ENCODE results near the gene TP53BP1. TPM values are rescaled to one million over a fixed set of nuclear protein-coding genes. Genes with fewer than 3 reads are reported as not detected.

The TP53BP1 gene
- total and polyA plus RNA-seq, 12 donors: 11.2 to 35.2 (median 29.0) TPM

- ATAC-seq (peak in 1 of 8 donors; percentile 10), DNase-seq (no peak)
- Histone ChIP-seq H3K36me3 (peaks cover 0 to 47% (median 17%) of the 10 kb centered on the region in 9 donors), H3K4me3 (no peak overlapping the region), H3K9me3 (no peaks in the 10 kb centered on the region), H3K27me3 (no peaks in the 10 kb centered on the region), H3K4me1 (peaks cover 0 to 10% (median 0%) of the 10 kb centered on the region in 9 donors), H3K27ac (no peak overlapping the region)
- intact Hi-C loops (cut with DNase I): no loop called here
- 95 to 96% methylated on average over 15 of the region's 15 CpGs for WGBS, 2 donors
- TF ChIP-seq, protein P1, sequence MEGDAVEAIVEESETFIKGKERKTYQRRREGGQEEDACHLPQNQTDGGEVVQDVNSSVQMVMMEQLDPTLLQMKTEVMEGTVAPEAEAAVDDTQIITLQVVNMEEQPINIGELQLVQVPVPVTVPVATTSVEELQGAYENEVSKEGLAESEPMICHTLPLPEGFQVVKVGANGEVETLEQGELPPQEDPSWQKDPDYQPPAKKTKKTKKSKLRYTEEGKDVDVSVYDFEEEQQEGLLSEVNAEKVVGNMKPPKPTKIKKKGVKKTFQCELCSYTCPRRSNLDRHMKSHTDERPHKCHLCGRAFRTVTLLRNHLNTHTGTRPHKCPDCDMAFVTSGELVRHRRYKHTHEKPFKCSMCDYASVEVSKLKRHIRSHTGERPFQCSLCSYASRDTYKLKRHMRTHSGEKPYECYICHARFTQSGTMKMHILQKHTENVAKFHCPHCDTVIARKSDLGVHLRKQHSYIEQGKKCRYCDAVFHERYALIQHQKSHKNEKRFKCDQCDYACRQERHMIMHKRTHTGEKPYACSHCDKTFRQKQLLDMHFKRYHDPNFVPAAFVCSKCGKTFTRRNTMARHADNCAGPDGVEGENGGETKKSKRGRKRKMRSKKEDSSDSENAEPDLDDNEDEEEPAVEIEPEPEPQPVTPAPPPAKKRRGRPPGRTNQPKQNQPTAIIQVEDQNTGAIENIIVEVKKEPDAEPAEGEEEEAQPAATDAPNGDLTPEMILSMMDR (IDR thresholded peaks at IDR 0.05): no peak
Observed at GRCh38 chr15:43529141-43529540, 36.2 kb upstream of the TP53BP1 start.

GRCh38 chr15:43528542-43529007 lies 35.6 kb upstream of the TP53BP1 start:
- H3K9me3 ChIP-seq: no peaks in the 10 kb centered on the region
- TF ChIP-seq, protein P1 (IDR thresholded peaks at IDR 0.05): no peak
- H3K36me3 ChIP-seq: peaks cover 0 to 47% (median 19%) of the 10 kb centered on the region in 9 donors
- H3K27me3 ChIP-seq: no peaks in the 10 kb centered on the region
- H3K4me3 ChIP-seq: no peak overlapping the region
- H3K4me1 ChIP-seq: peaks cover 0 to 10% (median 0%) of the 10 kb centered on the region in 9 donors
- intact Hi-C loops (cut with DNase I): no loop called here
- H3K27ac ChIP-seq: no peak overlapping the region
- DNase-seq (no peak), ATAC-seq (peak in 1 of 8 donors; percentile 31)
- 82 to 87% methylated on average over 11 of the region's 11 CpGs for WGBS, 2 donors

DNA sequence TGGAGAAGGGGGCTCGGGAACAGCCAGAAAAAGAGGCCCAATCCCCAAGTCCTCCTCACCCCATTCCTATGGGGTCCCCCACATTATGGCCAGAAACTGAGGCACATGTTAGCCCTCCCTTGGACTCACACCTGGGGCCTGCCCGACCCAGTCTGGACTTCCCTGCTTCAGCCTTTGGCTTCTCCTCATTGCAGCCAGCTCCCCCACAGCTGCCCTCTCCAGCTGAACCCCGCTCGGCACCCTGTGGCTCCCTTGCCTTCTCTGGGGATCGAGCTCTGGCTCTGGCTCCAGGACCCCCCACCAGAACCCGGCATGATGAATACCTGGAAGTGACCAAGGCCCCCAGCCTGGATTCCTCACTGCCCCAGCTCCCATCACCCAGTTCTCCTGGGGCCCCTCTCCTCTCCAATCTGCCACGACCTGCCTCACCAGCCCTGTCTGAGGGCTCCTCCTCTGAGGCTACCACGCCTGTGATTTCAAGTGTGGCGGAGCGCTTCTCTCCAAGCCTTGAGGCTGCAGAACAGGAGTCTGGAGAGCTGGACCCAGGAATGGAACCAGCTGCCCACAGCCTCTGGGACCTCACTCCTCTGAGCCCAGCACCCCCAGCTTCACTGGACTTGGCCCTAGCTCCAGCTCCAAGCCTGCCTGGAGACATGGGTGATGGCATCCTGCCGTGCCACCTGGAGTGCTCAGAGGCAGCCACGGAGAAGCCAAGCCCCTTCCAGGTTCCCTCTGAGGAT lies 35.0 kb upstream of the TP53BP1 start:
- intact Hi-C loops (cut with DNase I): no loop called here
- ATAC-seq (peak in 2 of 8 donors; percentile 4 to 7), DNase-seq (no peak)
- no peak overlapping the region for H3K27ac ChIP-seq
- peaks cover 0 to 53% (median 24%) of the 10 kb centered on the region in 9 donors for H3K36me3 ChIP-seq
- H3K9me3 ChIP-seq: no peaks in the 10 kb centered on the region
- TF ChIP-seq, protein P1 (IDR thresholded peaks at IDR 0.05): no peak
- H3K27me3 ChIP-seq: no peaks in the 10 kb centered on the region
- WGBS, 2 donors: 82 to 83% methylated on average over 12 of the region's 12 CpGs
- no peak overlapping the region for H3K4me3 ChIP-seq
- H3K4me1 ChIP-seq: peaks cover 0 to 10% (median 0%) of the 10 kb centered on the region in 9 donors

DNA sequence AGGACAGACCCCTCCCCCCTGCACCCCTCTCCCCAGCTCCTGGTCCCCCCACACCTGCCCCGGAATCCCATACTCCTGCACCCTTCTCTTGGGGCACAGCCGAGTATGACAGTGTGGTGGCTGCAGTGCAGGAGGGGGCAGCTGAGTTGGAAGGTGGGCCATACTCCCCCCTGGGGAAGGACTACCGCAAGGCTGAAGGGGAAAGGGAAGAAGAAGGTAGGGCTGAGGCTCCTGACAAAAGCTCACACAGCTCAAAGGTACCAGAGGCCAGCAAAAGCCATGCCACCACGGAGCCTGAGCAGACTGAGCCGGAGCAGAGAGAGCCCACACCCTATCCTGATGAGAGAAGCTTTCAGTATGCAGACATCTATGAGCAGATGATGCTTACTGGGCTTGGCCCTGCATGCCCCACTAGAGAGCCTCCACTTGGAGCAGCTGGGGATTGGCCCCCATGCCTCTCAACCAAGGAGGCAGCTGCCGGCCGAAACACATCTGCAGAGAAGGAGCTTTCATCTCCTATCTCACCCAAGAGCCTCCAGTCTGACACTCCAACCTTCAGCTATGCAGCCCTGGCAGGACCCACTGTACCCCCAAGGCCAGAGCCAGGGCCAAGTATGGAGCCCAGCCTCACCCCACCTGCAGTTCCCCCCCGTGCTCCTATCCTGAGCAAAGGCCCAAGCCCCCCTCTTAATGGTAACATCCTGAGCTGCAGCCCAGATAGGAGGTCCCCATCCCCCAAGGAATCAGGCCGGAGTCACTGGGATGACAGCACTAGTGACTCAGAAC lies 34.3 kb upstream of the TP53BP1 start:
- peaks cover 0 to 10% (median 0%) of the 10 kb centered on the region in 9 donors for H3K4me1 ChIP-seq
- H3K27ac ChIP-seq: no peak overlapping the region
- WGBS, 2 donors: 82 to 87% methylated on average over 9 of the region's 9 CpGs
- DNase-seq: no peak
- no peak overlapping the region for H3K4me3 ChIP-seq
- no peaks in the 10 kb centered on the region for H3K27me3 ChIP-seq
- H3K36me3 ChIP-seq: peaks cover 0 to 61% (median 31%) of the 10 kb centered on the region in 9 donors
- TF ChIP-seq, protein P1 (IDR thresholded peaks at IDR 0.05): no peak
- ATAC-seq: no peak
- no peaks in the 10 kb centered on the region for H3K9me3 ChIP-seq
- intact Hi-C loops (cut with DNase I): no loop called here

Data from heart right ventricle (tissue), 16 donors.